Neural crest cell (in vitro differentiated cells): ENCODE data around the gene PGM2. TPM values are rescaled to one million over a fixed set of nuclear protein-coding genes. Genes with fewer than 3 reads are reported as not detected.
A peak's percentile ranks its signal among the peaks of the same experiment; 100 is the strongest.

Source experiments
- DNase-seq: peaks from one replicate; pipeline ENCODE4 v3.0.0; 2021; ENCODE audit warnings: low read depth, mixed read lengths, low spot score
- H3K27ac Mint-ChIP-seq: one replicate; pipeline ENCODE4 v1.8.0; 2021; ENCODE audit warnings: mild to moderate bottlenecking, mixed read lengths; ENCODE audit not compliant: unreplicated experiment
- H3K27me3 Mint-ChIP-seq: 2 replicates; pipeline ENCODE4 v1.8.0; 2021; ENCODE audit warnings: low read depth, mild to moderate bottlenecking, mixed read lengths
- H3K36me3 Mint-ChIP-seq: 2 replicates; pipeline ENCODE4 v1.8.0; 2021; ENCODE audit warnings: low read depth, mild to moderate bottlenecking, mixed read lengths
- H3K4me1 Mint-ChIP-seq: 2 replicates; pipeline ENCODE4 v1.8.0; 2021; ENCODE audit warnings: mixed read lengths
- H3K4me3 Mint-ChIP-seq: one replicate; pipeline ENCODE4 v1.8.0; 2021; ENCODE audit warnings: mild to moderate bottlenecking, mixed read lengths
- H3K9me3 Mint-ChIP-seq: 2 replicates; pipeline ENCODE4 v1.8.0; 2021; ENCODE audit warnings: mixed read lengths
- total RNA-seq: library from RNA; stranded (reverse); gene quantifications from 2 replicates; pipeline ENCODE4 v1.2.1, GENCODE V29; 2021
- TF ChIP-seq, protein P1 (sequence below): fragments of 200-600 bp; sonication (generic); conservative IDR thresholded peaks from 2 replicates; pipeline ENCODE4 v1.5.0; 2021; ENCODE audit warnings: antibody characterized with exemption, mild to moderate bottlenecking

Gene PGM2
- total RNA-seq, 1 donor from 2014 or later = 28.5 TPM

DNA sequence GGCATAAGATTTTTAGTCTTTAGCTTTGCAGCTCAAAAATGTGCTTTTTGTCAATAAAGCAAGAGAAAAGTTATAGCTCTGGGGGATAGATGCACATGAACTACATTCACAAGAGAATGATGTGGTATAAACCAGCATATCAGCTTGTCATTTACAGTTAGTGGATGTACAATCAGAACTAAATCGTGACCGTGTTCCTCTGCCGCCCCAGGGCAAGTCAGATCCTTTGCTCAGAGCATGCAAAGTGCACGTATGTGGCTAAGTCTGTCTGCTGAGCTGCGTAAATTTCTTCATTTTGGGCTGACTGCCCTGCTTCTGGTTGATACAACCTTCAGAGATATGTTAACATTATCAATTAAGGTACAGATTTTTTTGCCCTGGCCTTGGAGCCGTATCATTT lies 9.3 kb downstream of the PGM2 start:
- Mint-ChIP-seq H3K4me3 (no peak overlapping the region), H3K36me3 (peaks cover 8% of the 10 kb centered on the region), H3K9me3 (no peaks in the 10 kb centered on the region), H3K4me1 (peaks cover 16% of the 10 kb centered on the region), H3K27ac (no peak overlapping the region), H3K27me3 (no peaks in the 10 kb centered on the region)
- DNase-seq = no peak
- TF ChIP-seq, protein P1, sequence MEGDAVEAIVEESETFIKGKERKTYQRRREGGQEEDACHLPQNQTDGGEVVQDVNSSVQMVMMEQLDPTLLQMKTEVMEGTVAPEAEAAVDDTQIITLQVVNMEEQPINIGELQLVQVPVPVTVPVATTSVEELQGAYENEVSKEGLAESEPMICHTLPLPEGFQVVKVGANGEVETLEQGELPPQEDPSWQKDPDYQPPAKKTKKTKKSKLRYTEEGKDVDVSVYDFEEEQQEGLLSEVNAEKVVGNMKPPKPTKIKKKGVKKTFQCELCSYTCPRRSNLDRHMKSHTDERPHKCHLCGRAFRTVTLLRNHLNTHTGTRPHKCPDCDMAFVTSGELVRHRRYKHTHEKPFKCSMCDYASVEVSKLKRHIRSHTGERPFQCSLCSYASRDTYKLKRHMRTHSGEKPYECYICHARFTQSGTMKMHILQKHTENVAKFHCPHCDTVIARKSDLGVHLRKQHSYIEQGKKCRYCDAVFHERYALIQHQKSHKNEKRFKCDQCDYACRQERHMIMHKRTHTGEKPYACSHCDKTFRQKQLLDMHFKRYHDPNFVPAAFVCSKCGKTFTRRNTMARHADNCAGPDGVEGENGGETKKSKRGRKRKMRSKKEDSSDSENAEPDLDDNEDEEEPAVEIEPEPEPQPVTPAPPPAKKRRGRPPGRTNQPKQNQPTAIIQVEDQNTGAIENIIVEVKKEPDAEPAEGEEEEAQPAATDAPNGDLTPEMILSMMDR = no peak

DNA sequence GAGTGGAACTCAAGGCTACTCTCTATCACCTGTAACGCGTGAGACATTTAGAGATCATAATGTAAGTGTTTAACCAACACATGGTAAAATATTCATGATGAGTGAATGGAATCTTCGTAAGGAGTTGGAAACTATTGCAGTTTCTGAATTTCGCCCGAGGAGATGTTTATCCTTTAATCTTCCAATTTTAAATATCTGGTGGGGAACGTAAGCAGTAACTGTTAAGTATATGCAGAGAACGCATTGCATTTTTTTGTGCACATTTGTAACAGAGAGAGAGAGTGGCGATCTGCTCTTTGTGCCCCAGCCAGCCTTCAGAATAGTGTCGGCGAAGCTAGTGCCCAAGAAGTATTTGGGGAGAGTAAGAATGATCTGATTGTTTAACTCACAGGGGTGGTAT lies 9.8 kb downstream of the PGM2 start:
- no peak for DNase-seq

DNA sequence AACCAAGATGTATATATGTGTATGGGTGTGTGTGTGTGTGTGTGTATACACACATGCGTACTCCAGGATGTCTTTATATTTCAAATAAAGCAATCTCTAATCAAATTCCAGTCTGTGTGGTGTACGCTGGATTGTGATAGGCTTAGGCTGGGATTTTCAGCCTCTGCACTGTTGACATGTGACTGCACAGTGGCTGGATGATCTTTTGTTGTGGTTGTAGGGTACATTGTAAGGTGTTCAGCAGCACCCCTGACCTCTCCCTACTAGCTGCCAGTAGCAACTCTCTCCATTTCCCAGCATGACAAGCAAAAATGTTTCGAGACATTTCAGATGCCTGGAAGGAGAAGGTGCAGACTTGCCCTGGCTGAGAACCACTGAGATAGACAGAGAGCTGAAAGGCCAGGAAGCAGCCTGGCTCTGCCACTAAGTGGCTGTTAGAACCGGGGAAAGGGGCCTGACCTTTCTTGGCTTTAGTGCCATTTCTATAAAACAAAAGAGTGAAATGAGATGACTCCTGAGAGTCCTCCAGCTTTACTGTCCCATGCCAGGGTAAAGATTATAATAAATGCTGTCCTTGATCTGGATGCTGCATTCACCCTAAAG lies 10.5 kb downstream of the PGM2 start:
- DNase-seq = no peak
- peaks cover 7% of the 10 kb centered on the region for H3K36me3 Mint-ChIP-seq
- H3K27me3 Mint-ChIP-seq = no peaks in the 10 kb centered on the region
- peaks cover 16% of the 10 kb centered on the region for H3K4me1 Mint-ChIP-seq
- no peak overlapping the region for H3K4me3 Mint-ChIP-seq
- TF ChIP-seq, protein P1 = no peak
- peak overlapping the region; percentile 17 for H3K27ac Mint-ChIP-seq
- H3K9me3 Mint-ChIP-seq = no peaks in the 10 kb centered on the region

More for the DNA sequence above, 9.8 kb downstream of the PGM2 start:
- no peak overlapping the region for H3K27ac Mint-ChIP-seq
- TF ChIP-seq, protein P1 = no peak
- H3K4me3 Mint-ChIP-seq = no peak overlapping the region
- peaks cover 16% of the 10 kb centered on the region for H3K4me1 Mint-ChIP-seq
- no peaks in the 10 kb centered on the region for H3K9me3 Mint-ChIP-seq
- H3K36me3 Mint-ChIP-seq = peaks cover 9% of the 10 kb centered on the region
- no peaks in the 10 kb centered on the region for H3K27me3 Mint-ChIP-seq

DNA sequence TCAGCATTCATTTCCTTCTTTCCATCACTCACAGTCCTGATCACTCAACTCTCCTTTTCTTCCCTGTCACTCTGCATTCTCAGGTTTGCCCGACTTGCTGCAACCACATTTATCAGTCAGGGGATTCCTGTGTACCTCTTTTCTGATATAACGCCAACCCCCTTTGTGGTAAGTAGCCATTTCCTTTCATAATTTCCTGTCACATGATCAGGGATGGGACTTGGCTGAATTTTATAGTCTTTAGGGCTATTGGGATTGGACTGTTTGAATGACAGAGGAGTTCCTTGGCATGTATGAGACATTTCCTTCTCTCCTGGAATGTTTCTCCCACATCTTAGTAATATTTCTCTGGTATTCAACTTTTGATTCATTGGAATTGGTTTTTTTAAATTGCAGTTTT lies 11.0 kb downstream of the PGM2 start:
- H3K27ac Mint-ChIP-seq = no peak overlapping the region

DNA sequence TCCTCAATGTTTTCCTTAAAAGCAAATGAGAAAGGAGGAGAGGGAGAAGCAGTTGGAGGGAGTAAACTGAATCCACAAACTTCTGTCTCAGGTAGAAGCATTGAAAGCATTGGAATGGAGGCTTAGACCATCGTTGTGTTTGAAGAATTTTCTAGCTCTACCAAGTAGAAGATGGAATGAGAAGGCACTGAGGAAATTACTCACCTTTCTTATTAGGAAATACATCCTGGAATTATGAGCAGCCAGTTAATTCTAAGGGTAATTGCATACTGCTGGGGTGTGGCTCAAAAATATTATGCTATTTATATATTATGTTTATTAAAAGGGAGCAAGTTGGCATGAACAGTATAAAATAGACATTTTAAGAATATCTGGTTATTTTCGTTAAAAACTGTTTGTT lies 12.9 kb downstream of the PGM2 start:
- TF ChIP-seq, protein P1 = no peak
- Mint-ChIP-seq H3K27ac (no peak overlapping the region), H3K4me1 (peaks cover 16% of the 10 kb centered on the region), H3K27me3 (no peaks in the 10 kb centered on the region), H3K36me3 (peaks cover 10% of the 10 kb centered on the region), H3K4me3 (no peak overlapping the region), H3K9me3 (no peaks in the 10 kb centered on the region)
- DNase-seq = no peak

More for the DNA sequence above, 11.0 kb downstream of the PGM2 start:
- peaks cover 7% of the 10 kb centered on the region for H3K36me3 Mint-ChIP-seq
- no peaks in the 10 kb centered on the region for H3K9me3 Mint-ChIP-seq
- H3K27me3 Mint-ChIP-seq = no peaks in the 10 kb centered on the region
- no peak overlapping the region for H3K4me3 Mint-ChIP-seq
- TF ChIP-seq, protein P1 = no peak
- peaks cover 16% of the 10 kb centered on the region for H3K4me1 Mint-ChIP-seq
- DNase-seq = no peak
